ENCODE results near the gene ACVRL1.

Gene ACVRL1

DNA sequence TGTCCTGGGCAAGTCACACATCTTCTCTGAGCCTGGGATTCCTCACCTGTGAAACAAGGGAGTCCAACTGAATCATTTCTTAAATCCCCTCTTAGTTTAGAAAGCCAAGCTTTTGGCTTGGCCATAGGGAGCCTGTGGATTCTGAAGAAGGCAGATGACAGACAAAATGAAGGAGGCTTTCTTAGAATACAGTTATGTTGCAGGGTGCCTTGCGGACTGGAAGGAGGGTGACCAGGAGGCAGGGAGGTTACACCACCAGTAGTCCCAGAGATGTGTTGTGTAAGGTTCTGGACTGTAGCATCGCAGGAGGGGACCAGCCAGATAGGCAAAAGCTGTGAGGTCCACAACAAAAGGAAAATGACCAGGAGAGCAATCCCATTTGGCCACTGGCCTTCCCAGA is 36.0 kb downstream of the ACVRL1 start:
- DNase-seq (ENCODE audit: low read depth), result no peak

DNA sequence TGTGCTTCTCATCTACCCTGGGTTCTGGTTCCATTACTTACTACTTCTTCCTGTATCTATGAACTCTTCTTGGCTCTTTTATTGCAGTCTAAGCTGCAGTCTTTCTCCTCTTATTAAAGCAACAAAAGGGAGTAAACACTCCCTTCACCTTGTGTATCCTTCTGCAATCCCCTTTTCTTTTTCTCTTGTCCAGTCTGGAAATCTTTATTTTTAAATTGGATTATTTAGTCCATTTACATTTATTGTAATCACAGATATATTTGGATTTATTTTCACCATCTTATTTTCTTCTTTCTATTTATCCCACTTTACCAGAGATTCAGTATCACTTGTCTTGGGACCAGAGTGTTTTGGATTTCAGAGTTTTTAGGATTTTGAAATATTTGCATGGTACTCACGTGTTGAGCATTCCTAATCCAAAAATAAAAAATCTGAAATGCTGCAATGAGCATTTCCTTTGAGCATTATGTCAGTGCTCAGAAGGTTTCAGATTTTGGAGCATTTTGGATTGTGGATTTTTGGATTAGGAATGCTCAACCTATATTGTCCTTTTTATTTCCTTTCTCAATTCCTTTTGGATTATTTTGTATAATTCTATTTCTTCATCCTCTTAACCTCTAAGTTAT is 37.4 kb downstream of the ACVRL1 start:
- DNase-seq (ENCODE audit: low read depth), result no peak

DNA sequence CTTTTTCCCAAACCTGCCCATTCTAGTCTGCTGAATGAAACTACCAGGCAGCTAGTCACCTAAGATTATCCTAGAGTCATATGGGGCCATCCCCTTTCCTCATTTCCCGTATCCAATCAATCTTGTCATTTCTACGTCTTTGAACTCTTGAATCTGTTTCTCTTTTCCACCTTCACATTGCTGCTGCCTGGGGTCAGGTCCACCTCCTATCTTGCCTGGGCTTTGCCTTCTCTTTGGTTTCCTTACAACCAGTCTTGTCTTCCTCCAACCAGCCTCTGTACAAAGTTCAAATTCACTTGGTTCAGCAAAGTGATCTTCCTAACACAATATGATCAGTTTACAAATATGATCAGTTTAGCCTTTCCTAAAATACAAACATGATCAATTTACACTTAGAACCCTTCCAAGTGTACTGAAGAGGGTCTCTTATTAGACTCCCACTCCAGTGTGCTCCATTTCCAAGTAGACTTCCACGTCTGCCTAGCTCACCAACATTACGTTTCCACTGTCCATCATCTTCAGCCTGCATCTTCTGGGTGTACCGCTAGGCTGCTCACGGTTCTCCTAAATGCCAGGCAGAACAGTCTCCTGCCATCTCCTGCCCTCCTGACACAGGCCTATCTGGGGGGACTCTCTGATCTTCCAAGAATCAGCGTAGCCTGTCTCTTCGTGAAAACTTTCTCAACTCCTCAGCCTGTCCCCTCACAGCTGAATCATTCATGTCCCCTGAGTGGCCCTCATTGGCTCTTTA is 40.1 kb downstream of the ACVRL1 start:
- no peak for DNase-seq (ENCODE audit: low read depth)

DNA sequence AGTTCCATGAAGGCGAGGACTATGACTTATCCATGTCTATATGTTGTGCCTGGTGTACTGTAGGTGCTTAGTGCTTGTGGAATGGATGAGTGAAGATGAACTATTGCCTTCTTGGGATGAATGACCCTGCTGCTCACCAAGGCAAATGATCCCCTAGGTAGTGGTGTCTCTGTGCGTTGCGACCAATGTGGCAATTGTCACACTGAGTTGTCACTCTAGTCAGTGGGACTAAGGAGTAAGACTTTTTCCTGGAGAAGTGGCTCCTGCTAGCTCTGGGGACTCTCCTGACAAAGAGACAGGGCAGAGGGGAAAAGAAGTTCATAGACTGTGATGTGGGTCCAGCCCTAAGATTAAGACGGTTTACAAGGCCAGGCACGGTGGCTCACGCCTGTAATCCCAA is 40.8 kb downstream of the ACVRL1 start:
- no peak for DNase-seq (ENCODE audit: low read depth)

DNA sequence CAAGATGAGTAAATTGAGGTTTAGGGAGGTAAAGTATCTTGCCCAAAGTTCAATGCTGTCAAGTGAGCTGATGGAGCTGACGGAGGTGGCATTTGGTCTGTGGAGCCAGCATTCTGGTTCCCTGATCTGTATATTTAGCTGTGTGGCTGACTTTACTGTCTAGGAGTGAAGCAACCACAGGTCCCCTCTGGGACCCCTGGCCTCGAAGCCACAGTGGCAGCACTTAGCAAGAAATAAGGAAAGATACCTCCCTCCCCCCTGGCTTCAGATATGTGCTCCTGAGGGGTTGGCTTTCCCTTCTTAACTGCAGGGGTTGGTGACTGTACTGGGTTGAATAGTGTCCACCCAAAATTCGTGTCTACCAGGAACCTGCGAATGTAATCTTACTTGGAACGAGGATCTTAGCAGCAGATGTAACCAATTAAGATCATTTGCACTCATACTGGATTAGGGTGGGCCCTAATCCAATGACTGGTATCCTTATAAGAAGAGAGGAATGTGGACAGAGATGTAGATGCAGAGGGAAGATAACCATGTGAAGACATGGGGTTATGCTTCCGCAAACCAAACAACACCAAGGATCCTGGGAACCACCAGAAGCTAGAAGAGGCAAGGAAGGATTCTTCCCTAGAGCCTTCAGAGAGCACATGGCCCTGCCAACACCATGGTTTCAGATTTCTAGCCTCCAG is 42.2 kb downstream of the ACVRL1 start:
- no peak for DNase-seq (ENCODE audit: low read depth)

DNA sequence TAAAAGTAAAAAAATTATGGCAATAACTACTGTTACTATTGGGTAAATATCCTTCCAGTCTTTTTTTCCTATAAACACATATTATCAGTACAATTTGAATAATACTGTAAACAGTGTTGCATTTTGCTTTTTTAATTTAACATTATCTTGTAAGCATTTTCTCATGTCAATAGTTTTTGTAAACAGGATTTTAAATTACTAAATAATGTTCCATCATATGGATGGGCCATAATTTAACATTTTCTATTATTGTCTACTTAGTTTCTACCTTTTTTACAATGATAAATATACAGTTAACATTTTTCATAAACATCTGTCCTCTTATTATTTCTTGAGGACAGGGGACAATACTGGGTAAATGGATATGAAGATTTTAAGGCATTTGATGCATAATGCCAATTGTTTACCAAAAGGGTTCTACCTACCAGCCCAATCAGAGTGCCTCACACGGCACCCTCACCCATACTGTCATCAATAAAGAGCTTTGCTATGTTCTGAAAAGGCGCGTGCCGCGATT is 43.4 kb downstream of the ACVRL1 start:
- DNase-seq (ENCODE audit: low read depth), result no peak

DNA sequence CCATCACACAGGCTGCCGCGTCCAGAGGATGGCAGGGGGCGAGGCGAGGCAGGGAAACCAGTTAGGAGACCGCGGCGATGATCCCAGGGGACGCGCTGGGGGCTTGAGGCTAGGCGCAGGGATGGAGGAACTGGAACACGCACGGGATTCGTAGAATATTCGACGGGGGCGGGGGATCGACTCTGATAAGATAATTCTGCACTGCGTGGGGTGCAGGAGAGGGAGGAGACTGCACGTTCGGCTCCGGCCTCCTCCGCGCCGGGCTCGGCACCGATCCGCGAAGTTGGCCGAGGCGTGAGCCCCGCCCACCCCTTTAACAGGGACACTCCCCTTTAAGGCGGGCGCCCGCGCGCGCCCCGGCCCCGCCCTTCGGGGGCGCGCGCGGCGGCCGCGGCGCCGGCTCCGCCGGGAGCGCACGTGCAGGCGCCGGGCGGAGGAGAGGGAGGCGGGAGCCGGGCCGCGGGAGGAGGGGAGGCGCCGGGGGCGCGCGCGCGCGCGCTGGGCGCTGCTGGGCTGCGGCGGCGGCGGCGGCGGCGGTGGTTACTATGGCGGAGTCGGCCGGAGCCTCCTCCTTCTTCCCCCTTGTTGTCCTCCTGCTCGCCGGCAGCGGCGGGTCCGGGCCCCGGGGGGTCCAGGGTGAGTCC is 44.0 kb downstream of the ACVRL1 start, which contains the start of gene ACVR1B:
ACVR1B (plus strand) TSS at position 501 of the 644 bp plus-strand sequence; CDS start at position 546, 45 bp downstream.
- DNase-seq (ENCODE audit: low read depth), result peak; percentile 80

DNA sequence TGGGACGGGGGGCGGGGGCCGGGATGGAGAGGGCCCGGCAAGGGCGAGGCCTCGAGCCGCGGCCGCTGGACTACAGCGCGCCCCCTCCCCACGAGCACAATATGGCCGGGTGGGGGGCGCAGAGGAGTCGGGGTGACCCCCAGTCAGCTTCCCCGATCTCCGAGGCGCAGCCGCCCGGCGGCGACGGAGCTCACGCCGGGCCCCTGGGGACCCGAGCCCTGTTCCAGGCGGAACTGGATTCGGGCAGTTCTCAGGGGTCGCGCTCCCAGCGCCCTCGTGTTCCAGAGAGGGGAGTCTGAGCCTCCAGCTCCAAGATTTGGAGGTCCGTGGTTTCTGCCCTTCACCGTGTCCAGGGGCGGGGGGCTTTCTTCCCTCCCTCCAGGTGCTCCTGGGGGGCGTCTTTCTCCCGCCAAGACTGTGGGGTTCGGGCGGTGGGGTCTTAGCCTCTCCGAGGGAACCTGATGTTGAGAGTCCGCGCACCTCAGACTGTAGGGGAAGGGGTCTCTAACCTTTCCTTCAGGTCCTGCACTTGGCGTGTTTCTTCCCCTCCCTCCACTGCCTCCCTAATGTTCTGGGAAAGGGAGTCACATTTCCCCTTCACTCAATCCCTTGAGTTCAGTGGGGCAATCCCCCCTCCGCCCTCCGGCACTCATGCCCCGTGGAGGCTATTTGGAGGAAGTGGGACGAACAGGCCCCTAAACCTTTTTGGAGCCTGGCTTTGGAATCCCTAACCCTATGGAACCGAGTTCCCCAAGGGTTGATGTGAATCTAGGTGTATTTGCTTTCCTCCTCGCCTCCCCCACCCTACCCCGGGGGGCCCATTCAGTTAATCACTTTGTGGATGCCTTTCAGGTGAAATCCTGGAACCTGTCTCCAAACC is 44.8 kb downstream of the ACVRL1 start:
- DNase-seq (ENCODE audit: low read depth), result no peak

DNA sequence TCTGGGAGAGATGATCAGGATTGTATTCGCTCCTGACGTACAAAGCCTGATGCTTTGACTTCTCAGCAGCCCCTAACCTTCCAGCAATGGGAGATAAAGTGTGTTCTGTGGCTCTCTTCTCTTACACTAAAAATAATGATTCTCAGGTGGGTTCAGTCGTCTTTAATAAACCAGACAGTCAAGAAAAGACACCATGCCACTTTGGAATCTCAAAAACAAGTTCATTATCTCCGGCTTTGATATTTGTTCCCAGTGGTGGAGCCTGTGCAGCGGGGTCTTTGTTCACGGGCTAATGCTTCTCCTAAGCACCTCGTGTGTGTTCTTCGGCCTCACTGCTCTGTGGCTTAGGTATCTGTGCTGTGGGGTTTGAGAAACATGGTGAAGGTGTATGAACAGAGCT is 45.8 kb downstream of the ACVRL1 start:
- DNase-seq (ENCODE audit: low read depth), result no peak

DNA sequence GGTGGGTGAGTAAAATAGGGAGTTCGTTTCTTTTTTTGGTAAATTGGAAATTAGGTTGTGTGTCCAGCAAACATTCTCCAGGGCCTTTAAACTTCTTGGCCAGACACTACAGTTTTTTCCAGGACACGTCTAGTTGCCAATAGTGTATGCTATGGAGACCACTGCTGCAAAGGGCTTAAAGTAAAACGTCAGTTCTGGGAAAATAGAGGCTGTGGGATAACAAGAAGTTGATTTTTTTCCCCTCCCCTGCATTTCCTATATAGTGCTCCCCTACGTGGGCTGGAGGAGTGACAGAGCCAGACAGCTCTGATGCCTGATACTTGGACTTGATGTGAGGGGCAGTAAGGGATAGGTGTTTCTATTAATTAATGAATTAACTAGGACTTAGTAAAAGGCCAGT is 46.6 kb downstream of the ACVRL1 start:
- DNase-seq (ENCODE audit: low read depth), result no peak

DNA sequence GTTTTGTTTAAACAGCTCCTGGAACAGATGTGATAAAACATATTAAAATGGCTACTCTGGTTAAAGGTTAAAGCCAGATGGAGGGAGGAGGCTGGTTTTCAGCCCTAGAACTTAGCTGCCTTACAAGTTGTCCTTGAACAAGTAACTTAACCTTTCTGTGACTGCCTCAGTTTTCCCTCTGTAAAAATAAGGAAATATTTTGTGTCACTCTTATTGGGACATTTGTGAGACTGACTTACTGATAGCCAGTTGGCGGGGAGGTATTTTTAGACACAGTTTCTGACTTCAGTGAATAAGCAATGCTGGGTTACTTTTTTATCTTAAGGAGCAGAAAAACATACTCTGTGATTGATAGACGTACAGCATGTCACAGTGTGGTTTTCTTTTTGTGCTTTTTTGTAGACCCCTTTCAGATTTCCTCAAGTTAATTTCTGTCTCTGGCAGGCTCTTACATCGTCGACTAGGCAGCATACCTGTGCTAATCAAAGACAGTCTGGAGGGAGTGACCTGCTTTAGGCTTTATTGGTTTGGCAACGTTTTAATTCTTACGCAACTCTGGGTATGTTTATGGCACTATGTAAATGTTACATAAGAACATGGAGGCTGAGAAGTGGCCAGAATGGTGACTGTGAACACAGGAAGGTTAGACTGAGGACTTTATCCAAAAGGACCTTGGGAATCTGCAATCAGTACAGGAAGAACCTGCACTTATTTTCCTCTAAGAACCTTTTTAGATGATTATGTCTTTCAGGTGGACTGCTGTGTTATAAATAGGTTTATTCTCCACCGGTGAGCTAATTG is 47.5 kb downstream of the ACVRL1 start:
- no peak for DNase-seq (ENCODE audit: low read depth)

DNA sequence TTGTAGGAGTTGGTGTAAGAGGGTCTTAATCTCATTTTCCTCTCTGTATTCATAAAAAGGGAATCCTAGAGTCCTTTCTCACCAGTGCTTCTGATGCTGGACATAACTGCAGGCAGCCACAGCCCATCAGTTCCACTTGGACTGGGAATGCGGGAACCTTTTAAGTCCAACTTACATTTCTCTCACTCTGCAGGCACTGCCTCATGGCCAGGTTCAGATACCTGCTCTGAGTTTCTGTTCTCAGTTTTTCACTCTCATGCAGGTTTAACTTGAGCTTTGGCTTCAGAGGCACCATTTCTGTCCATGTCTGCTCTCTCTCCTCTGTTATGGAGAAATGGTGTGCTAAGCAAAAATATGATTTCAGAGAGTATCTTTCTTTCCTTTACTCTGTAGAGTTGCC is 48.4 kb downstream of the ACVRL1 start:
- DNase-seq (ENCODE audit: low read depth), result no peak

DNA sequence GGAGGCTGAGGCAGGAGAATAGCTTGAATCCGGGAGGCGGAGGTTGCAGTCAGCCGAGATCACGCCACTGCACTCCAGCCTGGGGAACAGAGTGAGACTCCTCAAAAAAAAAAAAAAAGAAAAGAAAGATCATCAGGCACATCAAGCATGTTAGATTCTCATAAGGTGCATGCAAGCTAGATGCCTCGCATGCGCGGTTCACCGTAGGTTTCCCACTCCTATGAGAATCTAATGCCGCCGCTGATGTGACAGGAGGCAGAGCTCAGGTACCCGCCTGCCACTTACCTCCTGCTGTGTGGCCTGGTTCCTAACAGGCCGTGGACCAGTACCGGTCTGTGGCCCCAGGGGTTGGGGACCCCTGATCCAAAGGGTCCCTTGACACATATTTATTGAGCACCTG is 51.2 kb downstream of the ACVRL1 start:
- DNase-seq (ENCODE audit: low read depth), result no peak

DNA sequence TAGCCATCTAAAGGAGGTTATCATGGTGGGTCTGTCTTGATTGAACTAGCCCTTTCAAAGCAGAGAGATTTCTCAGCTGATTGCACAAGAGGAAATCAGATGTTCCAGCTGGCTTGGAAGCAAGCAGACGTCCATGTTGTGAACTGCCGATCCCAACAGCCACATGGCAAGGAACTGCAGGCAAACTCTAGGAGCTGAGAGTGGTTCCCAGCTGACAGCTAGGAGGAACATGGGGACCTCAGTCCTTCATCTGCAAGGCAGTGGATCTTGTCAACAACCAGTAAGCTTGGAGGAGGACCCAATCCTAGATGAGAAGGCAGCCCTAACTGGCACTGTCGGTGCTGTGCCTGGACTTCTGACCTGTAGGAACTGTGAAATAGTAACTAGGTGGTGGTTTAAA is 51.9 kb downstream of the ACVRL1 start:
- no peak for DNase-seq (ENCODE audit: low read depth)

DNA sequence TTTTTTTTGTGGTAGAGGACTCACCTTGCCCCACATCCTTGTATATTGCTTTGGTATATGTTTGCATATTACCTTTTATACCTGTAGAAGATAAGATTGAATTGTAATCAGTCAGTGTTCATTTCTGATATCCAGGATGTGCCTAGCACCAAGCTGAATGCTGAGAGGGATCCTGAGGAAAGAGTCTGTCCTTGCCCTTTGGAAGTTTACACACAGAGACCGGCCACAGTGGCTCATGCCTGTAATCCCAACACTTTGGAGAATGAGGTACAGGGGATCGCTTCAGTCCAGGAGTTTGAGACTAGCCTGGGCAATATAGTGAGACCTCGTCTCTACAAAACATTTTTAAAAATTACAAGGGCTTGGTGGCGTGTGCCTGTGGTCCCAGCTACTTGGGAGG is 52.6 kb downstream of the ACVRL1 start:
- no peak for DNase-seq (ENCODE audit: low read depth)

DNA sequence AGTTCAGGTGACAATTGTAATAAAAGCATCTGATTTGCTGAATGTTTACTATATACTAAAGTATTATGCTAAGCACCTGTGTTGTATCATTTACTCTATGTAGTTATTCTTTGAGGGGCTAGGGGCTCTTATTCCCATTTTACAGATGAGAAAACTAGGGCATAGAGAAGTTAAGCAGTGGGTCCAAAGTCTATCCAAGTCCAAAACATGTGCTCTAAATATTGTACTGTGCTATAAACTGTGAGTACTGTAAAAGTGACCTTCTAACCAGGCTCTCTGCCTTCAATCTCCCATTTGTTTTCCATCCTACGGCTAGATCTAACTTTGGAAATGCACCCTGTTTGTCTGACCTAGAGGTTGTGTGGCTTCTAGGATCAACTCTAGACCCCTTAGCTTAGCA is 53.2 kb downstream of the ACVRL1 start:
- no peak for DNase-seq (ENCODE audit: low read depth)

DNA sequence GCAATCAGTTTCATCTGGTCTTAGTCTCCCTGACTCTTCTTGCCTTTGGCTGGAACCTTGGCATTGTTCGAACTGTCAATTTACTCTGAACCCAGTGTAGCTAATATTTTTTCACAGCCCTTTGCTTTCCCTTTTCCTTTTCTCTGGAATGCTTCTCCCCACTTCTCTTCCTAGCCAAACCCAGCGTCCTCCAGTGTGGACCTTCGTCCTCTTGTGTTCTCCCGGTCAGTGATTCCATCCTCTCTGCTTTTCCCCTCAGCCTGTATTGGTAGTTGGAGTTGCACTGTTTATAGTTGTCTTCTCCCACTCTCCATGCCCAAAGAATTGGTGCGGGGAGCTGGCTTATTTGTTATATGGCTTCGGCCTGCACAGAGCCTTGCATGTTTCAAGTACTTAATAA is 53.6 kb downstream of the ACVRL1 start:
- DNase-seq (ENCODE audit: low read depth), result no peak

DNA sequence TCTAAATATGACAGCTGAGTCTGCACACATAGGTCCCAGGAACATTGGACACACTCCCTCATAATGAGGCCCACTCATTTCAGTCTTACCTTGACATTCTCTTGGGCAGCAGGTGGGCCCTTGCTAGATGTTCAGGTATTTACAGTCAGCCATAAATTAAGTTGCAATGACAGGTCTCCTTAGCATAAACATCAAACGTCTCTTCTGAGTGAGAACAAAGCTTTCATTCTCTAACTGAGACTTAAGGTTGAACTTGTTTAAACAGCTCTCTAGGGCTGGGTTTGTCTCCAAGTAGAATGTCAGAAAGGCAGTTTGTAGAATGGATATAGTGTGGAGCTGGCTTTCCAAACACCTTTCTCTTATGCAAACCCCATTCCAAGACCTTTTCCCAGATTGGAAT is 54.5 kb downstream of the ACVRL1 start:
- no peak for DNase-seq (ENCODE audit: low read depth)

DNA sequence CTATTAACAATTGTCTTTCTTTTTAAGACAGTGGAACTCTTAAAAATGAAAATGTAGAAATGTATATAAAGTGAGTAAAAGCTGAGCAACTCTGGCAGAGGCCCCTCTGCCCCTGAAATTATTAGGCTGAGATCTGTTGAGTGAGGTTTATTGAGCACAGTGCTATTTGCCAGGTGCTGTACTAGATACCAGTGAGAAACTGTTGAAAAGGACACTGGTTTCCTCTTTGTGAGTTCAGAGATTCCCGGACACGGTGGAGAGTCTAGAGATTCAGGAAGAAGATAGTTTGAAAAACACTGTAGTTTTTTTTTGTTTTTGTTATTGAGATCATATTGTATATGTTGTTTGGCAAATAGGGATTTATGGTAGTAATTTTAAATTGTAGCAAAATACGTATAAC is 55.4 kb downstream of the ACVRL1 start:
- no peak for DNase-seq (ENCODE audit: low read depth)

DNA sequence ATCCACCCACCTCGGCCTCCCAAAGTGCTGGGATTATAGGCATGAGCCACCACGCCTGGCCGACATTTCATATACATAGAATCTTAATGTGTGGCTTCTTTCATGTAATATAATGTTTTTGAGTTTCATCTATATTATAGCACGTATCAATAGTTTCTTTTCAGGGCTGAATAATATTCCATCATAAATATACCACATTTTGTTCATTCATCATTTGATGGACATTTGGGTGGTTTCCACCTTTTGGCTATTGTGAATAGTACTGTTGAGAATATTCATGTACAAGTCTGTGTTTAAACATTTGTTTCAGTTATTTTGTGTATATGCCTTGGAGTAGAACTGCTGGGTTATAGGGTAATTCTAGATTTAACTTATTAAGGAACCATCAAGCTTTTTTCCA is 56.2 kb downstream of the ACVRL1 start:
- DNase-seq (ENCODE audit: low read depth), result no peak

DNA sequence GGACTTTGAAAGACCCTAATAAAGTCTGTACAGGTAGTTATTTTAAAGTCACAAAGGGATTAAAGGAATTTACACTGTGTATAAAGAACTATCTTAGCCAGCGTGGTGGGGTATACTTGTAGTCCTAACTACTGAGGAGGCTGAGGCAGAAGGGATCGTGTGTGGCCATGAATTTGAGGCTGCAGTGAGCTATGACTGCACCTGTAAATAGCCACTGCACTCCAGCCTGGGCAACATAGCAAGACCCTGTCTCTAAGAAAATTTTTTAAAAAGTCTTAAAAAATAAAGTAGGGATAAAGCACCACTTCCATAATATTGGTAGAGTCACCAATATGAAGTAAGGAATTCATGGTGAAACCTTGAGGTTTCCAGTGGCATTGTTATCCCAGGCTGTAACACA is 62.3 kb downstream of the ACVRL1 start:
- no peak for DNase-seq (ENCODE audit: low read depth)
